ENCODE results near the gene DOK6. TPM values are rescaled to one million over a fixed set of nuclear protein-coding genes. Genes with fewer than 3 reads are reported as not detected.

The DOK6 gene
- polyA plus RNA-seq, 3 donors = 17.1 to 21.7 (median 19.1) TPM

DNA sequence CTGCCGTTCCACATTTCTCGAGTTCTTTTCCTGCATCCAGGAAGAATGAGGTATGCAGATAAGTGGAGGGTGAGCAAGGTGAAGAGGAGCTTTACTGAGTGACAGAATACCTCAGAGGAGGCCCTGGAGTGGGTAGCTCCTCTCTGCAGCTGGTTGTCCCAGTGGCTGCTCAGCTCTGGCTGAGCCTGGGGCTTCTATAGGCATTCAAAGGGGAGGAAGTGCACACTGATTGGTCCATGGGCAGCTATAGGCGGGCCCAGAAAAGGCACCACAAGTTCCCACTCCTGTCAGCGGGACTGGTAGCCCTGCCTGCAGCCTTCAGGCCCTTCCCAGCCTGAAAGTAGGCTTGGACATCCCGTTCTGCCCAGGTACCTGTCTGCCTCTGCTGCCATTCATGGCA is 94.7 kb downstream of the DOK6 start:
- no peak for DNase-seq (ENCODE audit: extremely low read depth in 1 of 11, low read depth in 9 of 11, low spot score in 4 of 11)

DNA sequence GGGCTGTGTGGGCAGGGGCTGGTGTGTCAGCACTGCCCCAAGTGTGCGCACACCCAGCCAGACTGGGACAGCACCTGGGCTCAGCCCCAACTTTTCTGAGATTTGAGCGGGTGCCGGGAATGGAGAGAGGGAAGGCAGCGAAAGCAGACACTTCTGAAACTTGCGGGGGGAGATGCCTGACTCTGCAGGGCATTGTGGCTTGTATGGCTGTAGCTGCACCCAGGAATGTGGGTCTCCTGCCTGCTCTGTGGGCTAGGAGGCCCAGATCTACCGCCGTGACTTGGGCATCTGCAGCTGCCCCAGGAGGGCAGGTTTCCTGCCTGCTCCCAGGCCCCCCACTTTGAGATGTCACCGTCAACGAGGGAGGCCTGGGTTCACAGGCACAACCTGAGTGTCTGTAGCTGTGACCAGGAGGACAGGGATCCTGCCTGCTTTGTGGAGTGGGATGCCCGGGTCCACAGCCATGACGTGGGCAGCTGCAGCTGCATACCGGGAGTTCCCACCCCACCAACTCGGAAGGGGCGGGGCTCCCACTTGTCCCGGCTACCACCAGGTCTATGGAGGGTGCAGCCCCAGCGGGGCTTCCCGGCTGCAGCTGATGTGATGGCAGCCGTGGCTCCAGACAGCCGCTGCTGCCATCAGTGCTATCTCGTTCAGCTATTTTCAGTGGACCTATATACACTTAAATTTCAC is 95.3 kb downstream of the DOK6 start:
- no peak for DNase-seq (ENCODE audit: extremely low read depth in 1 of 11, low read depth in 9 of 11, low spot score in 4 of 11)

DNA sequence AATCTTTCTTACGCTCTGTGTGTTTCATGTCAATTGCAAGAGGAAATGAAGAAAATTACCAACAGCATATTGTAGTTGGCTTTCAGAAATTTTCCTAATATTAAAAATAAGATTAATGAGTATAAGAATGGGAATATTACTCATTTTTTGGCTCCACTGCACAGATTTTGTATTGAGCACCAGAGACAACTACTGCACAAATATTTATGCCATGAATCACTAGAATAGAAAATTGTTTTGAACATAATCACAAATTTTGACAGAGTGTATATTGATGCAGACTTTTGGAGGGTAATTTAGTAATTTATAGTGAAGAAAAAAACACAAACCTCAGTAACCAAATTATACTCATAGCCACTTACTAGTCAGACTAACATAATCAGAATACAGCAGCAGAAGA is 118.3 kb downstream of the DOK6 start:
- DNase-seq (ENCODE audit: extremely low read depth in 1 of 11, low read depth in 9 of 11, low spot score in 4 of 11) = no peak

DNA sequence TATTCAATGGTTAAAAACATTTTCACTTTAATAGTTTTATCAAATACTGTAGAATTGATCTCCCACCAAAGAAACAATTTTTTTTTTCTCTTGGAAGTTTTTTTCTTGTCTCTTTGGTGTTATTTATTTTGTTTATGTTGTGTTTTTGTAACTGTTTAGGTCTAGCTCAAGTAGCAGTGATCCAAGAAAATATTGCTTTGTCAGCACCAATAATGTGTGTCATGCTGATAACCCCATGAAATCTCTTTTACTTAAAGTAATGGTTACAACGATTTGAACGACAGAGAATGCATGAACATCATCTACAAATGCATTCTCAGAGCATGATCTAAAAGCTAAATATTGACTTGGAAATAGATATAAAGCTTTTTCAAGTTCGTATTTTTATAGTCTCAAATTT is 122.9 kb downstream of the DOK6 start:
- DNase-seq (ENCODE audit: extremely low read depth in 1 of 11, low read depth in 9 of 11, low spot score in 4 of 11) = no peak

DNA sequence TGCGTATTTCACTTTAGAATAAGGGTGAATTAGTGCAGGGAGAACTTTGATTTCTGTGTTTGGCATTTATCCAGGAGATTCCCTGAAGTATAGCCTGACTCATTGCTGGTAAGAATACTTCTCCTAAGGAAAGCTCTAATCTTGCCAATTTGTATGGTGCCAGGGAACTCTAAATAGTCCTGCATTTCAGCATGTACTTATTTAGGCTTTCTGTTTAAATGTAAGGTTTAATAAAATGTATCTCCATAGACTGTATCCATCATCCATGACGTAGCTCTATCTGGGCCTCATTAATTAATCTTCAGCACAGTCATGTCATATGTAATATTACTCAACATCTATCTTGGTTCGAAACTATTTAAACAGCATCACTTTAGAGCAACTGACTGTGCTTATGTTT is 127.7 kb downstream of the DOK6 start:
- DNase-seq (ENCODE audit: extremely low read depth in 1 of 11, low read depth in 9 of 11, low spot score in 4 of 11) = no peak

DNA sequence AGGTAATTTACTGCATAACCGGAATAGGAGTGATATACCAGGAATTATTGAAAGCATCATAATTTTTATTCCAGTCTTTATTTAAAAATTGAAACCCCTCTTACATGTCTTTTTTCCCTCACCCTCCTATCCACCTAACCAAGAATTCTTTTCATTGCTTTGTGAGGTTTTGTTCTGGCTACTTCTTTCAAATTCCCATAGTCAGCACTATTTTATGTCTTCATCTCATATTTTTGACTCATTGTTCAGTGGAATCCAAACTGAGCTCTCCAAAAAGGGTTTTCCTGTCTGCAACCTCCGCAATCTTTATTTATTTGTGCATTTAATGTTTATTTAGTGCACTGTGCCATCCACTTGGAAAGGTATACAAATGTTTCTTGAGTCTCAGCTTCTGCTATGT is 128.5 kb downstream of the DOK6 start:
- no peak for DNase-seq (ENCODE audit: extremely low read depth in 1 of 11, low read depth in 9 of 11, low spot score in 4 of 11)

DNA sequence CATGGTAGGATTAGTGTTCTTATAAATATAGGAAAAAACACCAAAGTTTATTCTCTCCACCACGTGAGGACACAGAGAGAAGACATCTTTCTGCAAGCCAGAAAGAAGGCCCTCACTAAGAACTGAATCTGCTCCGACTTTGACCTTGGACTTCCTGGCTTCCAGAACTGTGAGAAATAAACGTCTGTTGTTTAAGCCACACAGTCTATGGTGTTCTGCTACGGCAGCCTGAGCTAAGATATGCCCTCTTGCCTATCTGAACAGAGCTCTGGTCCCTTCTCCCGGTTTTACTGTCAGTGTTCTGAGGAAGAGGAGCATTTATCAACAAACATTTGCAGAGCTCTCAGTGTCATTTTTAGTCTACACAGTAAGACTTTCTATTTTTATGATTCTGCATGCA is 131.3 kb downstream of the DOK6 start:
- DNase-seq (ENCODE audit: extremely low read depth in 1 of 11, low read depth in 9 of 11, low spot score in 4 of 11) = no peak

DNA sequence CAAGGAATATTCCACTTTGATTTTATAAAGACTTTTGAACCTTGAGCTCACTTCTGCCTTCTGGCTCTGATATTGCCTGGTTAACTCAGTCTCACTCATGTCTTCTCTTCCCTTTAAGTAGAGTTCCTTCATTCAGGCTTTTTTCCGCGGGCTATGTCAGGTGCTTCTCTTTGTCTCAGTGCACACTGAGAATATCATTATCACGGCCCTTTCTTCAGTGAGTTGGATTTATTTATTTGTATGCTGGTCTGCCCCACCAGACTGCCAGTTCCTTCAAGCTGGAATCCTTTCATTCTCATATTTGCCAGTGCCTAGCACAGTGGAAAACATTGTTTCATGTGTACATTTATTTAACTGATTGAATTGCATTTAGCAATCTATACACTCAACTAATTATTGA is 136.5 kb downstream of the DOK6 start:
- DNase-seq (ENCODE audit: extremely low read depth in 1 of 11, low read depth in 9 of 11, low spot score in 4 of 11) = no peak

DNA sequence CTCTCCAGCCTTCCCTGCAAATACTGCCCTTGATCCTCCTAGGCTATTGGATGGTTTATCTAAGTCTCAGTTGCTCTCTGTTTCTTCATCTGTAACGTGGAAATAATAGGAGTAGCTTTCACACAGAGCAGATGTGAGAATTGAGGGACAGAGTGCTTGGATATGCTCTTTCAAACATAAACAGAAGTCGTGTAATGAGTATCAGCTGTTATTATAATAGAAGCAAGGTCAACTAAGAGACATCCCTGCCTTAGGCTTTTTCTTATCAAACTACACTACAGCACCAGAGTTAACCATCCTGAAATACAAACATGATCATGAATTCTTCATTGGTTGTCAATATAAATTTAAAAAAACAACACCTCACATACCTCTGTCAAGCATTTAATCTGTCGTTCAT is 138.2 kb downstream of the DOK6 start:
- DNase-seq (ENCODE audit: extremely low read depth in 1 of 11, low read depth in 9 of 11, low spot score in 4 of 11) = no peak

DNA sequence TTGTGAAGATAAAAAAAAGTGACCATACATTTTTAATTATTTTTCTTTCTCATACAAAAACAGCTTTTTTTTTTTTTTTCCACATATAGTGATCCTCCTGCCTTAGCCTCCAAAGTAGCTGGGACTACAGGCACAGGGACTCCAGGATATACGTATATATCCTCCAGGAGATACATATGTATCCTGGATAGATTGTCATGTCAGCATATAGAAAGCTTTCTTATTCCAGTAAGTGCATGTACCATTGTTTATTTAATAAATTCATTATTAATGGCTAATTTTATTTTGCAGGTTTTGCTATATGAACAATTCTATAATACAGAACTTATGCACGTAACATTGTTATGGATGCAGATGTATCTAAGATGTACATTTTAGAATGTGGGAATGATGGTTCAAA is 138.7 kb downstream of the DOK6 start:
- DNase-seq (ENCODE audit: extremely low read depth in 1 of 11, low read depth in 9 of 11, low spot score in 4 of 11) = no peak

DNA sequence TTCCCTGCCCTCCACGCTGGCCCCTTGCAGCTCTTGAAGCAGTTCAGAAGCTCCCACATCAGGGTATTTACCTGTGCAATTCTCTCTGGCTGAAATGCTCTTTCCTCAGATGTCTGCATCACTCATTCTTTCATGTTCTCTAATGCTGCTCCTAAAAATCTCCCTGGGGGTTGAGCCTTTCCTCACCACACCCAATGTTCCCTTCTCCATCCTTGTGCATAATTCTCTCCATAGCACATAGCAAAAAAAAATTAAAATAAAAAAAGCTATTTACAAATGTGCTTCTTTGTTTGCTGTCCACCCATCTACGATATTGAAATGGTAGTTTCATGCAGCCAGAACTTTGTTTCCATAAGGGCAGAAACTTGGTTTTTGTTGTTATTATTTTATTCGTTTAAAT is 155.5 kb downstream of the DOK6 start:
- no peak for DNase-seq (ENCODE audit: extremely low read depth in 1 of 11, low read depth in 9 of 11, low spot score in 4 of 11)

DNA sequence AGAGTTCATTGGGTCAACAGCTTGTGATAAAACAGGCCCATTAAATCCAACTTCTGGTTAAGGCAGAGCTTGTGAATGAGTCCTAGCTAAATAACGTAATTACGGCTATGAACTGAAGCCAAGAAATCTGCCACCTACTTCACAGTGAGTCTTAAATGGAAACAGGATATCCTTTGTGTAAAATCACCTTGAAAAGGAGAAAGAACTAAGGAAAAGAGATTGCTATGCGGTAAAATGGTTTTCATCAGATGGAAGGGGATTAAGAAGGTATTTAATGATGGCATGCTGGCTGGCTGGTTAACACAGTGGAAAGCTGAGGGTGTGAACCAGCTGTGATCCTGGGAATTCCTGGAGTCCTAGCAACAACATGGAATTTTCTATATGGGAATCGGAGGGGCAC is 156.6 kb downstream of the DOK6 start:
- DNase-seq (ENCODE audit: extremely low read depth in 1 of 11, low read depth in 9 of 11, low spot score in 4 of 11) = peak in 7 of 11 donors; percentile 2 to 18 (median 10)

DNA sequence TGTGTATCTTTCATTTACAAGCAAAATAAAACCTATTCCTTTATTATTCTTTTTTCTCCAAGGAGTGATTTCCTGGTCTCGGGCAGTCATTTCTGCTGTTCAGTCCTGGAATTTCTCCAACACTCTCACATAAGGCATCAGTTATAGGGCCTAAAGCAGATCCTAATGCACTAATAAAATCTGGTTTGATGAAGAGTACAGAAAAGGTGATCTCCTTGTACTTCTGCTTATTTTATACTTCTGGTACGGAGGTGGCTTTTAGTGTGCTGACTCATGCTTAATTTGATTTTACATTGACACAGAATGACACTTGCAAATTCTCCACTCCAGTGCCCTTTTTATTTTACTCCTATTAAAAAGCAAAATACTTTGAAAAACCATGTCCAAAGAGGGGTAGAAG is 157.4 kb downstream of the DOK6 start:
- DNase-seq (ENCODE audit: extremely low read depth in 1 of 11, low read depth in 9 of 11, low spot score in 4 of 11) = no peak

DNA sequence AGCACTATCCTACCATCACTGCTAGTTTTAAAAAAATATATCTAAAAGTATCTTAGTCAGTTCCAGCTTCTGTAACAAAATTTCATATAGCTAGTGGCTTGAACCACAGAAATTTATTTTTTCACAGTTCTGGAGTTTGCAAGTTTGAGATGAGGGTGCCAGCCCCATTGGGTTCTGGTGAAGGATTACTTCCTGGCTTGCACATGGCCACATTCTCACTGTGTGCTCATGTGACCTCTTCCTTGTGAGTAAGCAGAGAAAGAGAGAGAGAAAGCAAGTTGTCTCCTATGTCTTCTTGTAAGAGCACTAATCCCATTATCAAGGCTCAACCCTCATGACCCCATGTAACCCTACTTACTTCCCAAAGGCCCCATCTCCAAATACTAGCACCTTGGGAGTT is 158.9 kb downstream of the DOK6 start:
- DNase-seq (ENCODE audit: extremely low read depth in 1 of 11, low read depth in 9 of 11, low spot score in 4 of 11) = no peak

DNA sequence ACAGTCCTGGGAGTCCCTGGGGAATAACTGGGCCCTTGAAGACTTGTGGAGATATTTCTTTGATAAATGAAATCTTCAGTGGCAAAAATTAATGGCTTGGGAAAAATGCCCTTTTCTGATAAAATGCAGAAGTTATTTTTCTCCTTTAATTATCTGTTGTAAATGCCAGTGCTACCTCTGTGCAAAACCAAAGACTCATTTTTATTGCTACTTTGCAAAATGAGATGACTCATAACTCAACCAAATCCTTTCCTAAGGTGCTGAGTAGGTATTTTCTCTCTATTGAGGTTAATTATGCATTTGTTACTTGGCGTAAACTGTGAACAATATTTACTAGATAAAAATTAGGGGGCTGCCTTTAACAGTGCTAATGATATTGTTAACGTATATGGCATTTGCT is 163.9 kb downstream of the DOK6 start:
- no peak for DNase-seq (ENCODE audit: extremely low read depth in 1 of 11, low read depth in 9 of 11, low spot score in 4 of 11)

DNA sequence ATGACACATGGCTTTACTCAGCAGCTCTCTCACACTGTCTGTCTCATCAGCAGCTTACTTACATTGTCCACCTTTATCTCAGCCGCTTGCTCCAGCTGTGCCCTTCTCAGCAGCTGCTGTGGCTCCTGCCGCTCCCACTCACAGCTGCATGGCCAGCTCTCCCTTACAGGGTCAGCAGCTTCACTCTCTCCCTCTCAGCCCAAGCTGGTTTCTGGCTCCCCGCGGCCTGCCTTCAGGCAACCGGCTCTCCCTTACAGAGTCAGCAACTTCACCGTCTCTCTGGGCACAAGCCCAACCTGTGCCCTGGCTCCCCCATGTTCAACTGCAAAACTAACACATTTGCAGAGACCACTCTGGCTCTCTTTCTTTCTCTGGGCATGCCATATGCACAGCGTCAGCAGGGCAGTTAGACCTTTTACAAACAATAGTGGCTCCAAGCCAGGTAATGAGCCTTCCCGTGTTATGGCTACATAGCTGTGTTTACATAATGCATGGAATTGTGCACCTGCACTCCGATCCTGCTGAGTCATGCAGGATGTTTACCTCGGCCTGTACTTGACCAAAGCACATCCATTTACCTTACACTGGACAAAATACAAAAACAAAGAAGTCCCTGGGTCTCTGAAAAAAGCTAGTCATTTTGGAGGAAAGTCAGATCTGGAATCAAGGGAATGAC is 167.3 kb downstream of the DOK6 start:
- DNase-seq (ENCODE audit: extremely low read depth in 1 of 11, low read depth in 9 of 11, low spot score in 4 of 11) = no peak

DNA sequence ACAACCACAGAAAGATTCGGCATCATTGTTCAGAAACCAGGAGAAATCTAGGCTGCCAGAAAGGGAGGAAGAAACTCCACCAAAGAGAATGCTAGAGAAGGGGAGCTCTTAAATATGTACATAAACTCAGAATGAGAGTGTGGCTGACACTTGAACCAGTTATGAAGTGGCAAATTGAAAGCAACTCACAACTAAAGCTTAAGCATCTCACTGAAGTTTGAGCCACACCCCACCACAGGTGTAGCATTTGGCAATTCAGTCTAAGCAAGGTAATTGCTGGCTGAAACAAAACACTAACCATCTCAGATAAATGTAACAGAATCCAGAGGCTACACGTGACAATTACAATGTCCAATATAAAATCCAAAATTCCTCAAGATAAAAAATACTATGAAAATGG is 168.4 kb downstream of the DOK6 start:
- no peak for DNase-seq (ENCODE audit: extremely low read depth in 1 of 11, low read depth in 9 of 11, low spot score in 4 of 11)

DNA sequence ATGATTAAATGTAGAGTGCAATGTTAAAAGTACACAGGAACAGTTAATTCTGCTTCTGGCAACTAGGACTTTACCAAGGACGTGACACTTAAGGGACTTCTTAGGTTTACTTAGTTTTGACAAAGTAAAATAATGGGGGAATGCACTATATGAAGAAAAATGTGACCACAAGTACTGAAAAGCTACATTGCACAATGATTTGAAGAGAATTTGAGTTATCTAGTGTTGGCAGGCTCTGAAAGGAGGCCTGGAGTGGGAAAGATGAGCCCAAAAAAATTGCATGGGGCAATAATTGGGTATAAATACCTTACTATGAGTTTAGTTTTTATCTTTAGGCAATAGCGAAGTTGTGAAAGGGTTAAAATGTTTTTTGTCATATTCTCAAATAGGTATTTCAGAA is 173.7 kb downstream of the DOK6 start:
- no peak for DNase-seq (ENCODE audit: extremely low read depth in 1 of 11, low read depth in 9 of 11, low spot score in 4 of 11)

DNA sequence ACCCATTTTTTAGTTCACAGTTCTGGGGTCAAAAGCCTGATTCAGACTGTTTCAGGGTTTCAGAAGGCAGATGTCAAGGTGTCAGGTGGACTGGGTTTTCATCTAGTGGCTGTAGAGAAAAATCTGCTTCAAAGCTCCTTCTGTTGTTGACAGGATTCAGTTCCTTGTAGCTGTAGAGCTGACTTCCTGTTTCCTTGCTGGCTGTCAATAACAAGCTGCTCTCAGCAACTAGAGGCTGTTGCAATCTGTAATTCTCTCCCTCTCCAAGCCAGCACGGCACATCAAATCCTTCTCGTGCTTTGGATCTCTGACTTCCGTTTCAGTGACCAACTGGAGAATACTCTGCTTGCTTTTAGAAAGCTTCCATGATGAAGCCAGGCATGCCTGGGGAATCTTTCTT is 179.4 kb downstream of the DOK6 start:
- no peak for DNase-seq (ENCODE audit: extremely low read depth in 1 of 11, low read depth in 9 of 11, low spot score in 4 of 11)

DNA sequence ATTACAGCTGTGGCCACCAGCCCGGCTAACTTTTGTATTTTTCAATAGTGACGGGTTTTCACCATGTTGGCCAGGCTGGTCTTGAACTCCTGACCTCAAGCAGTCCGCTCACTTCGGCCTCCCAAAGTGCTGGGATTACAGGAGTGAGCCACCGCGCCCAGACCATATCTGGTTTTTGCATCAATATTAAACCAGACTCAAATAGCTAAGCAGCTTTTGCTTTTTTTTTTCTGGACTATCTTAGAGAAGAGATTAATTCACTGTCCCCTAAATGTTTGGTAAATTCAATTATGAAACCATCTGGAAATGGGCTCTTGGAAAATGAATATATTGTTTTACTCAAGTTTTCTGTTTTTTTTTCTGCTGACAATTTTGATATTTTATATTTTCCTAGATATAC is 183.7 kb downstream of the DOK6 start:
- DNase-seq (ENCODE audit: extremely low read depth in 1 of 11, low read depth in 9 of 11, low spot score in 4 of 11) = no peak

DNA sequence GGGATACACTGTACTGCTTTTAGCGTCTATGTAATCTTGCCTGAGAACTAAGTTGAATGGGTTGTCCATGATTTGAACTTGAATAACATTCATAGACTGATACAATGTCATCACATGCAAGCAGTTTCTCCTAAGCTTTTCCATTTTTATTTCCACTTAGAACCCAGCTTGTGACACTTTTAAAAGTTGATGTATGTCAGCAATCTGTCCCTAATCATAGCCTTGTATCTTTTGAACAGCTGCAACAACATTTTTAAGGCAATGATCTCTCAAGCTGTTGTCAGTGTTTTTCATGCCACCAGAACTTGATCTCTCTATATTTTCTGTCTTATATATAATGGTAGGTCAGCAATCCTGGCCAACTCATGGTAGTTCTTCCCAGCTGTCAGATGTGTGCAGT is 185.0 kb downstream of the DOK6 start:
- DNase-seq (ENCODE audit: extremely low read depth in 1 of 11, low read depth in 9 of 11, low spot score in 4 of 11) = peak in 2 of 11 donors; percentile 3 to 12
